HEK293 (cell line): Measurements from ENCODE around the gene OSGEPL1.
"Not testable (repeated sequence)": the region's sequence is repeated elsewhere in the genome, so short reads cannot be mapped to it uniquely, and the experiment has no call there.

ENCODE experiments used
- CTCF ChIA-PET: fragments of 350-600 bp; formaldehyde crosslinking; extraction: SDS; loops from one replicate; lab custom pipeline; 2021; ENCODE audit warnings: antibody characterized with exemption; lab: Yijun Ruan, JAX
- POLR2A ChIA-PET: fragments of 300-600 bp; formaldehyde crosslinking; extraction: SDS; loops from one replicate; lab custom pipeline; 2020; ENCODE audit warnings: antibody characterized with exemption, inconsistent platforms; lab: Yijun Ruan, JAX
- H3K27ac ChIP-seq: fragments of 200-500 bp; sonication (Bioruptor generic); 2 replicates; pipeline ENCODE4 v1.5.1; 2014; ENCODE audit warnings: low read depth, low read length, control low read depth, inconsistent platforms; ENCODE audit errors: extremely low read depth
- H3K36me3 ChIP-seq, 2 experiments: fragments of 200-500 bp in 1 of 2; sonication (Bioruptor generic) in 1 of 2; 1 replicate in 1 of 2; 2 replicates in 1 of 2; pipeline ENCODE4 v1.5.1; 2014 to 2017; ENCODE audit warnings: inconsistent platforms in 2 of 2, low read length in 2 of 2; ENCODE audit not compliant: control insufficient read depth in 2 of 2, insufficient read depth in 1 of 2
- H3K4me1 ChIP-seq: fragments of 200-500 bp; sonication (Bioruptor generic); 2 replicates; pipeline ENCODE4 v1.5.1; 2014; ENCODE audit warnings: mild to moderate bottlenecking, low read length, inconsistent platforms; ENCODE audit not compliant: control insufficient read depth, insufficient read depth
- H3K4me3 ChIP-seq: 2 replicates; pipeline ENCODE4 v1.5.1; 2011; ENCODE audit warnings: low read depth, mild to moderate bottlenecking, control low read depth, low read length, moderate library complexity
- H3K9me3 ChIP-seq: fragments of 200-500 bp; sonication (Bioruptor generic); 2 replicates; pipeline ENCODE4 v1.5.1; 2014; ENCODE audit warnings: low read depth, low read length, inconsistent platforms; ENCODE audit not compliant: control insufficient read depth, insufficient read depth
- GLIS2 ChIP-seq: fragments of 450-650 bp; formaldehyde crosslinking; IDR thresholded peaks from 2 replicates; pipeline ENCODE4 v1.5.1; 2016; ENCODE audit warnings: missing biosample characterization, missing genetic modification characterization
- IKZF3 ChIP-seq: fragments of 450-650 bp; IDR thresholded peaks from 2 replicates; pipeline ENCODE4 v1.5.0; 2018; ENCODE audit warnings: missing biosample characterization, mild to moderate bottlenecking, missing genetic modification characterization, moderate library complexity
- ZBTB17 ChIP-seq: fragments of 450-650 bp; formaldehyde crosslinking; IDR thresholded peaks from 2 replicates; pipeline ENCODE4 v1.5.1; 2016; ENCODE audit warnings: missing biosample characterization, missing genetic modification characterization
- ZBTB48 ChIP-seq: fragments of 450-650 bp; formaldehyde crosslinking; IDR thresholded peaks from 2 replicates; pipeline ENCODE4 v1.5.1; 2016; ENCODE audit warnings: missing biosample characterization, missing genetic modification characterization
- ZNF10 ChIP-seq: fragments of 450-650 bp; formaldehyde crosslinking; IDR thresholded peaks from 2 replicates; pipeline ENCODE4 v1.5.1; 2017; ENCODE audit warnings: missing biosample characterization, missing genetic modification characterization
- ZNF26 ChIP-seq: fragments of 450-650 bp; formaldehyde crosslinking; IDR thresholded peaks from 2 replicates; pipeline ENCODE4 v1.5.1; 2016; ENCODE audit warnings: missing biosample characterization, missing genetic modification characterization
- ZNF510 ChIP-seq: fragments of 450-650 bp; formaldehyde crosslinking; IDR thresholded peaks from 2 replicates; pipeline ENCODE4 v1.5.1; 2018; ENCODE audit warnings: mild to moderate bottlenecking, missing genetic modification characterization, missing biosample characterization; ENCODE audit not compliant: insufficient replicate concordance
- ZNF544 ChIP-seq: fragments of 450-650 bp; formaldehyde crosslinking; IDR thresholded peaks from 2 replicates; pipeline ENCODE4 v1.5.0; 2017; ENCODE audit warnings: missing biosample characterization, missing genetic modification characterization
- ZNF692 ChIP-seq: fragments of 450-650 bp; formaldehyde crosslinking; IDR thresholded peaks from 2 replicates; pipeline ENCODE4 v1.5.1; 2016; ENCODE audit warnings: missing biosample characterization, missing genetic modification characterization
- ZNF791 ChIP-seq: fragments of 450-650 bp; formaldehyde crosslinking; IDR thresholded peaks from 2 replicates; pipeline ENCODE4 v1.5.1; 2016; ENCODE audit warnings: missing biosample characterization, missing genetic modification characterization
- ZNF837 ChIP-seq: fragments of 450-650 bp; formaldehyde crosslinking; IDR thresholded peaks from 2 replicates; pipeline ENCODE4 v1.5.1; 2016; ENCODE audit warnings: missing biosample characterization, missing genetic modification characterization
- TF ChIP-seq, protein P1 (sequence below): fragments of 450-650 bp; formaldehyde crosslinking; IDR thresholded peaks from 2 replicates; pipeline ENCODE4 v1.5.1; 2016; ENCODE audit warnings: missing biosample characterization, missing genetic modification characterization
- TF ChIP-seq, protein P2 (sequence below): fragments of 450-650 bp; formaldehyde crosslinking; IDR thresholded peaks from 2 replicates; pipeline ENCODE4 v1.5.1; 2016; ENCODE audit warnings: missing biosample characterization, missing genetic modification characterization

OSGEPL1 gene

DNA sequence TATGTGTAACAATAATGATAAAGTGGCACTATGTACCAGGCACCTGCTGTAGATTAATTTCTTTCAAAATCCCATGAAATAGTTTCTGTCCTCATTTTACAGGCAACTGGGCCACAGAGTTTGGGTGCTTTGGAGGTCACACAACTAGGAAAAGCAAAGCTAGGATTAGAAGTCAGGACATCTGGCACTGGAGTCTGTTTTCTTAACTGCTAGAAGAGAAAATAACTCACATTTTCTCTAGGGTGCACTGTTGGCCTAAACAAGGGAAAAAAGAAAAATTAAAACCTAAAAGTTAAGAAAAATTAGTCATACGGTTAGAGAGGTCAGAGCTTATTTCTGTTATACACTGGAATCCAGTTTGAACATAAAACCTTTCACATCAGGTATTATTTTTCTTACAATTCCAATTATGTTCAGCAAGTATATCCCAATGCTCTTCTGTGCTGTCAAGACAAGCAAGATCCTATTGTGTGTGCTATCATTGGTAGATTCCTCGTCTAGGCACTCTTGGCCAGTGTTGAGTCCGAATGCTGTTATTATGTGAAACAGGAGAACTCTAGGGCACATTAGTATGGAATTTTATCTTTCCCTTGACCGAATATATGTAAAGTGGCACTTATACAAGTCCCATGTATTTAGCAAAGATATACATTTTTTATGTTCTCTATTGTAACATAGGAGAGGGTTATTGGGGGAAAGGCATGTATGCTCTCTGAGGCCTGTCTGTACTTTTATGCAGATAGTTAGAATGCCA, 1.5 kb upstream of the OSGEPL1 start:
- H3K4me1 ChIP-seq = no peaks in the 10 kb centered on the region
- peaks cover 7 to 23% of the 10 kb centered on the region in 2 experiments for H3K36me3 ChIP-seq
- POLR2A ChIA-PET = interaction anchor here (1.5 kb wide), 1 partner anchor 94 kb away, joined by 10 read pairs; no protein-coding TSS in a partner anchor
- TF ChIP-seq, protein P1, sequence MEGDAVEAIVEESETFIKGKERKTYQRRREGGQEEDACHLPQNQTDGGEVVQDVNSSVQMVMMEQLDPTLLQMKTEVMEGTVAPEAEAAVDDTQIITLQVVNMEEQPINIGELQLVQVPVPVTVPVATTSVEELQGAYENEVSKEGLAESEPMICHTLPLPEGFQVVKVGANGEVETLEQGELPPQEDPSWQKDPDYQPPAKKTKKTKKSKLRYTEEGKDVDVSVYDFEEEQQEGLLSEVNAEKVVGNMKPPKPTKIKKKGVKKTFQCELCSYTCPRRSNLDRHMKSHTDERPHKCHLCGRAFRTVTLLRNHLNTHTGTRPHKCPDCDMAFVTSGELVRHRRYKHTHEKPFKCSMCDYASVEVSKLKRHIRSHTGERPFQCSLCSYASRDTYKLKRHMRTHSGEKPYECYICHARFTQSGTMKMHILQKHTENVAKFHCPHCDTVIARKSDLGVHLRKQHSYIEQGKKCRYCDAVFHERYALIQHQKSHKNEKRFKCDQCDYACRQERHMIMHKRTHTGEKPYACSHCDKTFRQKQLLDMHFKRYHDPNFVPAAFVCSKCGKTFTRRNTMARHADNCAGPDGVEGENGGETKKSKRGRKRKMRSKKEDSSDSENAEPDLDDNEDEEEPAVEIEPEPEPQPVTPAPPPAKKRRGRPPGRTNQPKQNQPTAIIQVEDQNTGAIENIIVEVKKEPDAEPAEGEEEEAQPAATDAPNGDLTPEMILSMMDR (tag by site-specific recombination) = 0 out of 2 replicates have a peak, but pooled peaks have one; percentile 34
- TF ChIP-seq ZBTB48 (tag by site-specific recombination) = no peak
- no peak for TF ChIP-seq ZBTB17 (tag by site-specific recombination)
- no peak for TF ChIP-seq ZNF26 (tag by site-specific recombination)
- TF ChIP-seq ZNF791 (tag by site-specific recombination) = no peak
- no peak overlapping the region for H3K27ac ChIP-seq
- H3K4me3 ChIP-seq = no peak overlapping the region
- CTCF ChIA-PET = interaction anchor here (0.6 to 3.0 kb wide), 6 partner anchors 8 to 102 kb away, joined by 3 to 15 read pairs (median 7); partner anchors contain the start of gene ASNSD1
- no peaks in the 10 kb centered on the region for H3K9me3 ChIP-seq

GRCh38 chr2:189762229-189762550, 402 bp downstream of the OSGEPL1 start:
- Histone ChIP-seq H3K36me3 (peaks cover 5 to 21% of the 10 kb centered on the region in 2 experiments; a peak in 2 of 3 replicates), H3K27ac (peak overlapping the region; percentile 81), H3K4me1 (no peaks in the 10 kb centered on the region), H3K9me3 (no peaks in the 10 kb centered on the region), H3K4me3 (peak overlapping the region; percentile 80)
- ChIA-PET CTCF (interaction anchor here (0.6 to 3.4 kb wide), 9 partner anchors 10 to 104 kb away, joined by 3 to 27 read pairs (median 5); partner anchors contain the start of genes ANKAR and ASNSD1), POLR2A (interaction anchor here (0.9 to 1.4 kb wide), 8 partner anchors 10 to 557 kb away, joined by 3 to 24 read pairs (median 3); partner anchors contain the start of genes ASNSD1, HIBCH, ORMDL1 and PMS1)
- TF ChIP-seq GLIS2 (tag by site-specific recombination) (no peak), ZNF510 (no peak), ZNF837 (no peak), ZNF544 (tag by site-specific recombination) (no peak), ZNF692 (tag by site-specific recombination) (no peak), ZNF10 (tag by site-specific recombination) (no peak), IKZF3 (no peak)
- TF ChIP-seq, protein P2, sequence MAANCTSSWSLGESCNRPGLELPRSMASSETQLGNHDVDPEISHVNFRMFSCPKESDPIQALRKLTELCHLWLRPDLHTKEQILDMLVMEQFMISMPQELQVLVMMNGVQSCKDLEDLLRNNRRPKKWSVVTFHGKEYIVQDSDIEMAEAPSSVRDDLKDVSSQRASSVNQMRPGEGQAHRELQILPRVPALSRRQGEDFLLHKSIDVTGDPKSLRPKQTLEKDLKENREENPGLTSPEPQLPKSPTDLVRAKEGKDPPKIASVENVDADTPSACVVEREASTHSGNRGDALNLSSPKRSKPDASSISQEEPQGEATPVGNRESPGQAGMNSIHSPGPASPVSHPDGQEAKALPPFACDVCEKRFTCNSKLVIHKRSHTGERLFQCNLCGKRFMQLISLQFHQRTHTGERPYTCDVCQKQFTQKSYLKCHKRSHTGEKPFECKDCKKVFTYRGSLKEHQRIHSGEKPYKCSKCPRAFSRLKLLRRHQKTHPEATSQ (tag by site-specific recombination) = no peak

- H3K27ac ChIP-seq = not testable (repeated sequence)
- CTCF ChIA-PET = interaction anchor here (3.4 kb wide), 1 partner anchor 9 kb away, joined by 27 read pairs; no protein-coding TSS in a partner anchor
Measured at GRCh38 chr2:189760154-189760553, 2.4 kb downstream of the OSGEPL1 start.

More at GRCh38 chr2:189760154-189760553, 2.4 kb downstream of the OSGEPL1 start:
- H3K36me3 ChIP-seq = peaks cover 0 to 12% of the 10 kb centered on the region in 2 experiments; a peak in 2 of 3 replicates
- POLR2A ChIA-PET, H3K4me1 ChIP-seq, H3K9me3 ChIP-seq, H3K4me3 ChIP-seq: not testable (repeated sequence)
